HS-5 (cell line): ENCODE results near the gene AHRR.

Source experiments
- DNase-seq: peaks from one replicate; pipeline ENCODE4 v3.0.0-alpha.2; 2012; ENCODE audit warnings: low read depth

The AHRR gene

DNA sequence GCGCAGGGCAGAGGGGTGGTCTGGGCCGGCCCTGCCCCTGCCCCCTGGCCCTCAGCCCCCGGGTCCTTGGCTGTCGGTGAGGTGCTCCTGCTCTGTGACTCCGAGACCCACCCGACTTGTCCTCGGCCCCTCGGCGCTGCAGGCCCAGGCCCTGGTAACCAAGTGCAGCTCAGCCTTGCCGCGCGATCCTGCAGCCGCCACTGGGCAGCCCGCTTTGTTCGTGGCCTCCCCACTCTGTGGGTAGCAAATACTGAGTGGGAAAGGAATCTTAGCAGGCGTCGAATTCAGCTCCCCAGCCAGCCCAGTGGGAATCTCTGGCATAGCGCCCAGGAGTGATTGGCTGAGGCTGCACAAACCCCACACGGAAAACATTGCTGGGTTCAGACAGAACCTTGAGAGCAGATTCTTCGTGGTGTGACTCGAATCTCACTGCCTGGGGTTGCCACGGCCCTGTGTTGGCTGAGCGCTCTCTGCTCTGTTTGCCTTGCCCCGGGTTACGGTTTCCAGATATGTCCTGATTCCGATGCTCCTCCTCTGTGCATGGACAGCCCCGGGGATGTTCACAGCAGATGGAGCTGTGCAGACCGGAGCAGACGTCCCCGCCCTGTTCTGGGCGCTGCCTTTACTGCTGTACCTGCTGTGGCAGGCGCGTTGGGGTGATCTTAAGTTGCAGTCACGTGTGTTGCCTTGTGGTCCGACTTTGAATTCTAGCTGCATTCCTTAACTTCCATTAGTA, 108.1 kb downstream of the AHRR start:
- DNase-seq = no peak

DNA sequence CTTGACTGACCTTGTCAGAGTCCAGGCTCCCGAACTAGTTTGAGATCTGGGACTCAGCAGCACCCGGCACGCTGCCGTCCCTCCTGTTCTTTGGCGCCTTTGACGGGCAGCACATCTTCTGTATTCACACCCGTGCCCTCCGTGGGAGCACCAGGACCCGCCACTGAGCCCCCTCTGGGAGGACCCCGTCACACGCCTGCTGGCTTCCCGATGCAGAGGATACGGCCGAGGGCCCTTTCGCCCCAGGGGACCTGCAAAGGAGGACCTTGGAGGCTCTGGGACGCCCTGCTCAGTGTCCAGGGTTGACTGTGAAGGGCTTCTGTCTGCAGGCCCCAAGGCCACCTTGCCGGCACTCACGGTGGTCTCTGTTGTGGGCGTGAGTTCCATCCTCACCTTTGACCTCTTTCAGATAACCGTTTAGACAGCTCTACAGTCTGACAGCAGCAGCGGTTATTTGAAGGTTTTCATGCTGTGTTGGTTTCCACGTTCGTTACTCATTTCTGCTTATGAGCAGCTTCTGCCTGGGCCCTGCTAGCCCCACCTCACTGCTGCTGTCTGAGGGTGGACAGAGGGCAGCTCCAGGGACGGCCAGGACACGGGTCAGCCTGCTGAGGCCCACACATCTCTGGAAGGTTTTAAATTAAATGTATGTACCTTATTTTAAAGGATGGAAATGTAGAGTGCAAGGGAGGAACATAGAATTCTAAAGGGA, 108.9 kb downstream of the AHRR start:
- DNase-seq = no peak

- no peak for DNase-seq
Observed at GRCh38 chr5:431001-431710, 109.6 kb downstream of the AHRR start.

GRCh38 chr5:431711-432050, 110.2 kb downstream of the AHRR start:
- DNase-seq = no peak

- no peak for DNase-seq
Observed at GRCh38 chr5:432201-432927, 110.8 kb downstream of the AHRR start.

DNA sequence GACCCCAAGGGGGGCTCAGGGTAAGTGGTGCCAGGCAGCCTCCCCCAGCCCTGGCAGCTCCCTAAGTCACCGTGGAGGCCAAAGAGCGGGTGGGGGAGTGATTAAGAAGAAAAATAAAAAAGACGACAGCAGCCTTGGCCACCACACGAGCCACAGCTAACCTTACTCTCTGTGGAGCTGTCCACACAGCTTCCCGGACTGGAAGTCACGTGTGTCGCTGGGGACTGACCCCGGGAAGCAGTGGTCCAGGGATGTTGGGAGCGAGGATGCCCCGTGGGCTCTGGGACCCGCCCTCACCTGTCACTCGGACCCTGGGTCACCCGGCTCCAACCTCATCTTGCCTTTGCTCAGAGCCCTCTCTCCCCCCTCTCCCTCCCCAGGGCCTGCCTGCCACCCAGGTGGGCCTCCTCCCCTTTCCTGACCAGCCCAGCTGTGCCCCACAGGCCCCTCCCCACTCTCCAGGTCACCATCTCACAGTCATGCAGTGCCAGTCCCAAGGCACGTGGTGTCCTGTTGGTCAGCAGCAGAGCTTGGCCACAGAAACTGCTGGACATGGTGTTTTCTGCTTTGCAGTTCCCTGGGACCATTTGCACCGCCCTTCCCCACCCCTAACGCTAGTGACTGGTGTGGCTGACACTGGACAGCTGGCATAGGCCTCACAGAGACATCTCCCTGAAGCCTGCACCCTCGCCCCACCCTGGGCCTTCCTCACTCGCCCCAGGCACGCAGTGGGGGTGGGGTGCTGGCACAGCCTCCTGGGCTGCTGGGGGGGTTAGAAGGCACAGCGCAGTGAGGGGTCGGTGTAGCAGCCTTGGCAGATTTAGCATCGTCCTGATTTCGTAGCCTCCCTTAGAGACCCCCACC, 111.6 kb downstream of the AHRR start:
- no peak for DNase-seq

- no peak for DNase-seq
Observed at GRCh38 chr5:433836-434235, 112.3 kb downstream of the AHRR start.

GRCh38 chr5:434443-435146, 113.1 kb downstream of the AHRR start:
- DNase-seq = no peak

GRCh38 chr5:435156-435790, 113.8 kb downstream of the AHRR start:
- no peak for DNase-seq

DNA sequence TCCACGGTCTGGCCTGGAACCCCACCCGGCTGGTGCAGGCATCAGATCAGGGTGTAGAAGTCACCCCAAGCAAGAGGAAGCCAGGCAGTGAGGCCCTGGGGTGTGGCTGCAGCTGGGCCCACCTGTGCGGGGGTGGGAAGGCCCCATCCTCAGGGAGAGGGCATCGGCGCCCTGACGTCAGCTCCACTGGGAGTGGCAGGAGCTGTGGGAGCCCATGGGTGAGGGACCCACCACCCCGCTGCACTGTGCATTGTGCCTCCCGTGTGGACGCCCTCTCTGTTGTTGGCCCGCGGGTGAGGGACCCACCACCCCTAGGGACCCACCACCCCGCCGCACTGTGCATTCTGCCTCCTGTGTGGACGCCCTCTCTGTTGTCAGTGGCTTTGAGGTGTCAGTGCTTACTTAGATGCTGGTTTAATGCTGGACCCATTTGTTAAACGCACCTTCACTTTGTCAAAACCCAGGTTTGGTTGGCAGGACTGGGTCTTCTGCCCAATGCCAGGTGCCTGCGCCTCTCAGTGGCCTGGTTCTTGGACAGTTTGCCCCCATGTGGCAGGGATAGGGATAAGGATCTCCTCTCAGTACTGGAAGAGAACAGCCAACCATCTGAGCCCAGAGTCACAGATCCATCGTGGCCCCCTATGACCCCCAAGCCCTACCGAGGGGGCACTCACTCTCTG, 114.6 kb downstream of the AHRR start:
- DNase-seq = no peak

GRCh38 chr5:436641-436975, 115.1 kb downstream of the AHRR start:
- no peak for DNase-seq

- no peak for DNase-seq
Observed at GRCh38 chr5:437281-437771, 115.8 kb downstream of the AHRR start.

DNA sequence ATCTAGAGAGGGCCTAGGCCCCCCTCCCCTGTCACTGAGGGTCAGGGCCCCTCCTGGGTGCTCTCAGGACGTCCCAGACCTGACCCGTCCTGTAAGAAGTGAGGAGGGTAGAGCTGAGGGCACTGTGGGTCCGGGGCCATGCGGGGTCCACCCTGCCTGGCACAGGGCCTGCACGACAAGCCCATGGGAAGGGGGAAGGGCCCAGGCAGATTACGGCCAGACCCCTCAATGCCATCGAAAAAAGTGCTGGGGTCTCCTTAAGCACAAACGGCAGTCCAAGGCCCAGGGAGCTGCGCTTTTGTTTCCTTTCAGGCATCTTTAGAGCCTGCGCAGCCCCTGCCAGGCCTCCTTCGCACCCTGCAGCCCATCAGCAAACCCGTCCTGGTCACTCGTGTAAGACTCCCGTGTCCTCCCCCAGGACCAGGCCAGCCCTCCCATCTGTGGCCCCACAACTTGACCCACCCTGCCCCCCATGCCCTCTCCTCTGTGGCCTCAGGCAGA, 117.0 kb downstream of the AHRR start:
- DNase-seq = no peak

GRCh38 chr5:439181-439580, 117.7 kb downstream of the AHRR start:
- DNase-seq = no peak

DNA sequence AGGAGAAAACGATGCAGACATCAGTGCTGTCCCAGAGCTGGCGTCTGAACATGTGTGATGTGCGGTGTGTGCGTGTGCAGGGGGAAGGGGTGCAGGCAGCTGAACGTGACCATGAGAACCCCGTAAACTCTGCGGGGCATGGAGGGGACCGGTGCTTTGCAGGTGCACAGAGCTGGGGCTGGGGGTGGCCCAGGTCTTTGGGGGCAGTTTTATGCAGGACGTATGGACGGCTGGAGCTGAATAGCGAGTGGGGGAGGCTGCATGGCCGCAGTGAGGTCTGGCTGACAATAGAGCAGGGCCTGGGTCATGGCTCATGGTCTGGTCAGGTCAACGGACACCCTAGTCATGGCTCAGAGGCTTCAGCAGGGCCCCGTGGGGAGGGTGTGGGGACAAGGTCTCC, 118.1 kb downstream of the AHRR start:
- no peak for DNase-seq

DNA sequence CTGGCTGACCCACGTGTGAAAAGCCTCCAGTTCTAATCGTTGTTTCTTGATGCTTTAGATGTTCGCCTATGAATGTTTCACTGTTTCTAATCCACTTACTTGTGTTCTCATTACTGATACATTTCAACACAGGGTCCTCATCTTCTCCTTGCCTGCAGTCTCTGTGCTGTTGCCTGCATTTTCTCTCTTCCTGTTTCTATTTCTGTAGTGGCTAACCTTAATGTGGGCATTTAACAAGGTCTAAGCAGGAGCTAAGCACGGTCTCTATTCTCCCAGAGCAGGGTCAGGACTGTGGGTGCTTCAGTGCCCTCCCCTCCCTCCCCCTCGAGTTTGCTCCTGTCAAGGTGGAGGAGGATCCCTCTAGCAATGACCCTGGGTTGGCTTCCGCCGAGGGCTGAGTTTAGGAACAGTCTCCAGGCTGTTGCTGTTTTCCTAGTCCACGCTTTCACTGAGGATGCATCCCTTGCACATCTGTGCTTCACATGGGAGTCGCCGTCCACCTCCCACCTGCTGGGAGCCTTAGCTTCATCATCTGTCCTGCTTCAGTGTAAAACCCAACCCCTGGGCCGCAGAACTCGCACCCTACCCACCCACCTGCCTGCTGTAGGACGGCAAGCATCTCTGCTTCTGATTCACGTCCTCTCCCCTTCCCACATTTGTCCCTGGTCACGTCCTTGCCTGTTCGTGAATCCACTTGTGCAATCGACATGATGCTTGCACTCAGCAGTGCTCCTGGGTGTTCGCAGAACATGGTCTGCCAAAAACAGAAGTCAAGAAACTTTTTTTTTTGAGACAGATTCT, 119.1 kb downstream of the AHRR start:
- DNase-seq = no peak

- no peak for DNase-seq
Observed at GRCh38 chr5:441996-442334, 120.5 kb downstream of the AHRR start.

GRCh38 chr5:442335-443238, 121.1 kb downstream of the AHRR start, which contains the start of gene EXOC3:
TSS of gene EXOC3 (plus strand) at chr5:443176. CDS start at chr5:446206, 3,030 bp downstream.
- DNase-seq = peak; percentile 19
